Mammary epithelial cell (primary cell): ENCODE results near the gene PARP15.

Source experiments
- EZH2 ChIP-seq: IDR thresholded peaks from 2 replicates; pipeline ENCODE4 v1.6.1; 2012; ENCODE audit warnings: low read length, inconsistent platforms, borderline replicate concordance
- TF ChIP-seq, protein P1 (sequence below), 2 donors: IDR thresholded peaks in 1 of 2; conservative IDR thresholded peaks in 1 of 2; 2 replicates each; pipeline ENCODE4 v1.5.1; 2011 to 2012; ENCODE audit warnings: inconsistent platforms in 2 of 2, low read length in 2 of 2, mild to moderate bottlenecking in 2 of 2, control low read depth in 1 of 2, low read depth in 1 of 2; ENCODE audit not compliant: insufficient read depth in 1 of 2; ENCODE audit errors: extremely low read depth in 1 of 2

DNA sequence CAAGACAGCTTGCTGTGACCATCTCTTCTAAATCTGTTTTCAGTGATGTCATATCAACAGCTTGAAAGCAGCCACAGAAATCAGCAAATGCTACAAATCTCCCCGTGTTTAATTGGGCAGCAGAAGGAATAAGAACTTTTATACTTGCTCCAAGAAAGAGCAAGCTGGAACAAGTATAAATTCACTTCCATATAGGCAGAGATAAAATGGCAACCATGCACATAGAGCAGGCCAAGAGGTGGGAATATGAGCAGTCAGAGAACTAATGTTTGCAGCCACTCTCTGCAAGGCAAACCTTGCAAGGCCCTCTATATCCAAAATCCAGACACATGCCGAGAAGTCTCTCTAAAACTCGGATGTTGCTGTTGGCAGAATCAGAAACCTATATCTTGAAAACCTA is 29.4 kb upstream of the PARP15 start:
- TF ChIP-seq, protein P1, sequence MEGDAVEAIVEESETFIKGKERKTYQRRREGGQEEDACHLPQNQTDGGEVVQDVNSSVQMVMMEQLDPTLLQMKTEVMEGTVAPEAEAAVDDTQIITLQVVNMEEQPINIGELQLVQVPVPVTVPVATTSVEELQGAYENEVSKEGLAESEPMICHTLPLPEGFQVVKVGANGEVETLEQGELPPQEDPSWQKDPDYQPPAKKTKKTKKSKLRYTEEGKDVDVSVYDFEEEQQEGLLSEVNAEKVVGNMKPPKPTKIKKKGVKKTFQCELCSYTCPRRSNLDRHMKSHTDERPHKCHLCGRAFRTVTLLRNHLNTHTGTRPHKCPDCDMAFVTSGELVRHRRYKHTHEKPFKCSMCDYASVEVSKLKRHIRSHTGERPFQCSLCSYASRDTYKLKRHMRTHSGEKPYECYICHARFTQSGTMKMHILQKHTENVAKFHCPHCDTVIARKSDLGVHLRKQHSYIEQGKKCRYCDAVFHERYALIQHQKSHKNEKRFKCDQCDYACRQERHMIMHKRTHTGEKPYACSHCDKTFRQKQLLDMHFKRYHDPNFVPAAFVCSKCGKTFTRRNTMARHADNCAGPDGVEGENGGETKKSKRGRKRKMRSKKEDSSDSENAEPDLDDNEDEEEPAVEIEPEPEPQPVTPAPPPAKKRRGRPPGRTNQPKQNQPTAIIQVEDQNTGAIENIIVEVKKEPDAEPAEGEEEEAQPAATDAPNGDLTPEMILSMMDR (conservative IDR thresholded peaks at IDR 0.05 in 1 of 2, IDR thresholded peaks at IDR 0.05 in 1 of 2; ENCODE audit: extremely low read depth in 1 of 2, insufficient read depth in 1 of 2, low read depth in 1 of 2, low read length in 2 of 2): no peak
- no peak for TF ChIP-seq EZH2
